ENCODE data around the gene MAPK13.

The MAPK13 gene

GRCh38 chr6:36147294-36147693 lies 17.0 kb downstream of the MAPK13 start:
- TF ChIP-seq YY1 (IDR thresholded peaks at IDR 0.05; ENCODE audit: low read depth) (no peak), CEBPB (IDR thresholded peaks at IDR 0.05) (no peak), FOXM1 (IDR thresholded peaks at IDR 0.05; ENCODE audit: borderline replicate concordance, low read depth) (no peak), EGR1 (IDR thresholded peaks at IDR 0.05) (no peak), ZBTB7A (IDR thresholded peaks at IDR 0.05; ENCODE audit: low read depth) (no peak)

GRCh38 chr6:36149476-36149875 lies 19.2 kb downstream of the MAPK13 start:
- TF ChIP-seq FOXM1 (IDR thresholded peaks at IDR 0.05; ENCODE audit: borderline replicate concordance, low read depth) (no peak), RAD21 (IDR thresholded peaks at IDR 0.05; ENCODE audit: low read depth) (no peak), EGR1 (IDR thresholded peaks at IDR 0.05) (no peak), ZBTB7A (IDR thresholded peaks at IDR 0.05; ENCODE audit: low read depth) (no peak), YY1 (IDR thresholded peaks at IDR 0.05; ENCODE audit: low read depth) (no peak), MAX (IDR thresholded peaks at IDR 0.05) (no peak), TAF1 (IDR thresholded peaks at IDR 0.05; ENCODE audit: low read depth) (no peak), CREB1 (IDR thresholded peaks at IDR 0.05; ENCODE audit: low read depth) (no peak), TEAD4 (IDR thresholded peaks at IDR 0.05) (no peak), USF1 (IDR thresholded peaks at IDR 0.05) (no peak), NFIC (IDR thresholded peaks at IDR 0.05) (no peak), TCF12 (IDR thresholded peaks at IDR 0.05; ENCODE audit: low read depth) (no peak), CEBPB (IDR thresholded peaks at IDR 0.05) (no peak)

- no peak for TF ChIP-seq NFIC (IDR thresholded peaks at IDR 0.05)
- no peak for TF ChIP-seq MAX (IDR thresholded peaks at IDR 0.05)
- TF ChIP-seq EP300 (IDR thresholded peaks at IDR 0.05; ENCODE audit: borderline replicate concordance) = no peak
- TF ChIP-seq RAD21 (IDR thresholded peaks at IDR 0.05; ENCODE audit: low read depth) = no peak
- no peak for TF ChIP-seq USF1 (IDR thresholded peaks at IDR 0.05)
- no peak for TF ChIP-seq CEBPB (IDR thresholded peaks at IDR 0.05)
These were observed 20.0 kb downstream of the MAPK13 start for GRCh38 chr6:36150283-36150682.

- TF ChIP-seq TAF1 (IDR thresholded peaks at IDR 0.05; ENCODE audit: low read depth) (no peak), TEAD4 (IDR thresholded peaks at IDR 0.05) (no peak), EGR1 (IDR thresholded peaks at IDR 0.05) (no peak), CREB1 (IDR thresholded peaks at IDR 0.05; ENCODE audit: low read depth) (no peak)
These were observed 24.0 kb downstream of the MAPK13 start for GRCh38 chr6:36154286-36154685.

- TF ChIP-seq CEBPB (IDR thresholded peaks at IDR 0.05) (no peak), FOXM1 (IDR thresholded peaks at IDR 0.05; ENCODE audit: borderline replicate concordance, low read depth) (no peak), USF1 (IDR thresholded peaks at IDR 0.05) (no peak), MAX (IDR thresholded peaks at IDR 0.05) (no peak), ZBTB7A (IDR thresholded peaks at IDR 0.05; ENCODE audit: low read depth) (no peak), NFIC (IDR thresholded peaks at IDR 0.05) (no peak), EP300 (IDR thresholded peaks at IDR 0.05; ENCODE audit: borderline replicate concordance) (no peak), REST (IDR thresholded peaks at IDR 0.05; ENCODE audit: low read depth) (no peak), EGR1 (IDR thresholded peaks at IDR 0.05) (no peak), RAD21 (IDR thresholded peaks at IDR 0.05; ENCODE audit: low read depth) (no peak), YY1 (IDR thresholded peaks at IDR 0.05; ENCODE audit: low read depth) (no peak), TAF1 (IDR thresholded peaks at IDR 0.05; ENCODE audit: low read depth) (no peak), TCF12 (IDR thresholded peaks at IDR 0.05; ENCODE audit: low read depth) (no peak), TEAD4 (IDR thresholded peaks at IDR 0.05) (no peak), CREB1 (IDR thresholded peaks at IDR 0.05; ENCODE audit: low read depth) (no peak)
These were observed 25.3 kb downstream of the MAPK13 start for GRCh38 chr6:36155662-36156061.

- TF ChIP-seq EGR1 (IDR thresholded peaks at IDR 0.05) (no peak), TCF12 (IDR thresholded peaks at IDR 0.05; ENCODE audit: low read depth) (no peak), RAD21 (IDR thresholded peaks at IDR 0.05; ENCODE audit: low read depth) (no peak), TAF1 (IDR thresholded peaks at IDR 0.05; ENCODE audit: low read depth) (no peak), USF1 (IDR thresholded peaks at IDR 0.05) (no peak), REST (IDR thresholded peaks at IDR 0.05; ENCODE audit: low read depth) (no peak), NFIC (IDR thresholded peaks at IDR 0.05) (no peak), MAX (IDR thresholded peaks at IDR 0.05) (no peak), YY1 (IDR thresholded peaks at IDR 0.05; ENCODE audit: low read depth) (no peak), CEBPB (IDR thresholded peaks at IDR 0.05) (no peak), TEAD4 (IDR thresholded peaks at IDR 0.05) (no peak), EP300 (IDR thresholded peaks at IDR 0.05; ENCODE audit: borderline replicate concordance) (no peak), CREB1 (IDR thresholded peaks at IDR 0.05; ENCODE audit: low read depth) (no peak), ZBTB7A (IDR thresholded peaks at IDR 0.05; ENCODE audit: low read depth) (no peak), FOXM1 (IDR thresholded peaks at IDR 0.05; ENCODE audit: borderline replicate concordance, low read depth) (no peak)
These were observed 29.9 kb downstream of the MAPK13 start for GRCh38 chr6:36160147-36160760.
